HG02840 (cell line): ENCODE measurements around the gene GRIP1.

Source experiments
- ATAC-seq: cut with Tn5 transposase; IDR thresholded peaks from one replicate; pipeline ENCODE4 v1.9.1; 2021; ENCODE audit warnings: mild to moderate bottlenecking, moderate library complexity, moderate number of reproducible peaks; ENCODE audit not compliant: unreplicated experiment, low FRiP score

Gene GRIP1

DNA sequence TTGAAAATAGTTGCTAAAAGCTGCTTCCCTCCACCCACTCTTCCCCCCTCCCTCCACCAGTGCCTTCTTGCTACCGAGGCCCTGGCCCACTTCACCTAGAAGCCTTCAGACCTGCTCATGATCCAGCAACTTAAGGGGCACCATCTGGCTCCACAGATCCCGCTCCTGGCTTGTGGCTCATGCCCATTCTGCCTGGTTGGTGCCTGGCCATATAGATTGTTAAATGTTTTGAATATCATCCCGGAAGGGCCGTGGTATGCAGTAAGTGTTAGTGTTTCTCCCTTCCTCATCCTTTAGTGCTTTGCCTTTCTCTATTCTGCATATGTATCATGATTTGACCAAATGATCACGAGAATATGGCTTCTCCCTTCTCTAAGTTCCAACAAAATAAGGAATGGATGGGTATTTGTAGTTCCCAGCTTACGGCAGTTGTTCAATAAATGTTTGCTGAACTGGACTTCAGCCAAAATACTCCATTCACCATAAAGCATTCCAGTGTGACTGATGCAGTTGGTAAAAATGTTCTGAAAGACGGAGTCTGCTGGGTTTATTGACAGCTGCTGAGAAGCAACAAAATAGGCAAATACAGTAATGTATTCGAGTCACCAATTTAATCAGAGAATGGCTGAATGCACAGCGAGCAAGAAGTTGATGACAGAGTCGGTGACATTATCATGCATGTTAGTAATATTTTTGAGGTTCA lies 30.7 kb downstream of the GRIP1 start:
- ATAC-seq: no peak

DNA sequence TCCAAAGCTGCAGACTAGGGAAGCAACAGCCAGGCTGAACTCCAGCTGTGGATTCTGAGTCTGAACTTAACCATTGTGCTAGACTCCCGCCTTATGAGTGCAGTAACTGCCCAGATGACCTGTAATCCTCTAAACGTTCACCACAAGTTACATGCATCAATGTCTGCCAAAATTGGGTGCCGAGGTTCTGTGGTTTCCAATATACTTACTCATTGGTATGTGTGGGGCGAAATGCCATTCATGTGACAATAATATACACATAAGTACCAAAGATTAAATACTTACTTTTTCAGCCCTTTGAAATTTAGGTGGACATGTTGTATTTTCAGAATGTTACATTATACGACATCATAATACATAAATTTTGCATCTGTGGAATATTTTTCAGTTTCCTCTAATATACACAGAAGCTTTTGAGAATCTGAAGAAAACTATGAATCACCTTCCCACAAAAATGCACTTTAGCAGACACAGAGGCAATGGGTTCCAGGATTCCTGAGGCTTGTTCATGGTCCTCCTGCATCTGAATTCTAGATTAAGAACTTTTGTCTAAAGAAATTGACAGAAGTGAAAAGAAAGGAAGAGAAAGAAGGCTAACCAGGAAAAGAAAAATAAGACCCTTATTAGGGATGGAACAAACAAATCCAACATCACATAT lies 31.7 kb downstream of the GRIP1 start:
- no peak for ATAC-seq

DNA sequence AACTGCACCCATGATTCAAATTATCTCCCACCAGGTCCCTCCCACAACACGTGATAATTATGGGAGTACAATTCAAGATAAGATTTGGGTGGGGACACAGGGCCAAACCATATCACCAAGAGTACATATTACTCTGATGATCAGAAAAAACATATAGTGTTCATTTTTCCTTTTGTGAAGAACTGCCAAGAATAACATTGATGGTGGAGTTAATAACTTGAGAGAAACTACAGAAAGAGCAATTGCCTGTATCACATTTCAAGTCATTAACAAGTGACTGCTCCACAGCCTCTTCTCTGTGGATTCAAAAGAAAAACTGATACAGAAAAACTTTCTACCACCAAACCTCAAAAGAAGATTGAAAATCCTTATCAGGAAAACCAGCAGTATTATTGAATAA lies 34.7 kb downstream of the GRIP1 start:
- no peak for ATAC-seq

DNA sequence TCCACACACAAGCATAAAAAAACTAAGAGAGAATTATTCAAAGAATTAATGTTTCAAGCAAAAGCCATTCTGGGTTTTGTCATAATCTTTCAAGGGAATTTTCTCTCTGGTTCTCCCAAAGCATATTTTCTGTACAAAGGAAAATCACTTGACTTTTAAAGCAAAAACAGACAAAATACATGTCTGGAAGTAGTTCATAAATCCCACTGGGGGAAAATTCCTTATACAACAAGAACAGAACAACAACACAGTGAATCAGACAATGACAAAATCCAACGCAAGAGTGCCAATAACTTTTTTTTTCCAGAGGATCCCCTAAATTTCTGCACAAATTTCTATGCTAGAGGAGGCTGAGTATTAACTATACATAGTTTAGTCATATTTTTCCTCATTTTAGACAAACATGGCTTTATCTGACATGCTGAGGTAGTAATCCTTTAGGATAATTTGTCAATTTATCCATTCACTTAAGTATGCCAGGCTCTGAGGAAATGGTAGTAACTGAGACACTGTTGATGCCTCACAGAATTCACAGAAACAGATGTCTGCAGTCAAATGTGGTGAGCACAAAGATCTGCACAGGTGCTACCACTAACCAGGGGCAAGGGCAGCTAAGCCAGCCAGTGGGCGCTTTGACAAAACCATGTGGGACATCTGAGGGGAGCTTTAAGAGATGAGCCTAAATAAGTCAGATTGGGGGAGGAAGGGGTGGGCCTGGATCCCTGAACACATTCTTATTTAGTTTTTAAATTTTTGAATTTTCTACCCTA lies 38.0 kb downstream of the GRIP1 start:
- ATAC-seq: no peak

DNA sequence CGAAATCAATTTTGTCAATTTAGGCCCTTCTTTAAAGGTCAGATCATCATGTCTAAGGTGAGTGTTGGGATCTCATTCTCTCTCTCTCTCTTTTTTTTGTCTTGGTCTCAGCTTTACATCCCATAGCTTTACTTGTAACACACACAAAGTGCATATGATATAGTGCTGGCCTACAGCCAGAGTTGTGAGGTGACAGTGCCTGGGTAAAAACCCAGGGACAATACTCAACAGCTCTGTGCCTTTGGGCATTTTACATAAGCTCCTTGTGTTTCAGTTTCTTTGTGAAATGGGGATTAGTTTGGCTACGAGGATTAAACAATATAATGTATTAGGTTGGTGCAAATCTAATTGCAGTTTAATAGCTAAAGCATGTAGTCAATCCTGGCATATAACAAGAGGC lies 40.2 kb downstream of the GRIP1 start:
- no peak for ATAC-seq

DNA sequence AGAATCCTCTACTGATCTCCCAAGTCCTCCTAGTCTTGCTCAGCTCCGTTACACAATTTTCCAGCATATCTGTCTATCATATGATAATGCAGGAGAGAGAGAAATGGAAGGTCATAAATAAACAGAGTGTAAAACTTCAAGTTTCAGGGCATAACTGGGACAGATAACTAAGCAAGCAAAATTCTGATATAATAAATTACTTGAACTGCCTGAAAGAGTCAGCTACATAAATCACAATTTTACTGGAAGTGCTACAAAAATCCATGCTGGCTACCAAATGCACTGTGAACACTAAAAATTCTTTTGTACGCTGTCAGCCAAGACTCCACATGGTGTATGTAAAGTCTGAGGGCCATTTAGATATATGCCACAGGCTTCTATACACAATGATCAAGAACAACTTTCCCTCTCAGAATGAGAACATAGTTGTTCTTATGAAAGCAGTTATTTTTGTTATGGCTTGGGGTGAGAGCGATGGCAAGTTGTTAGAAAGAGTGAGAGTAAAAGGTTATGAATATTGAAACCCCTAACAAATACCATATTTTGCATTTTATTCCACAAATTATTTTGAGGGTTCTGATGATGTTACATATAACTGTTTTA lies 41.1 kb downstream of the GRIP1 start:
- ATAC-seq: no peak

DNA sequence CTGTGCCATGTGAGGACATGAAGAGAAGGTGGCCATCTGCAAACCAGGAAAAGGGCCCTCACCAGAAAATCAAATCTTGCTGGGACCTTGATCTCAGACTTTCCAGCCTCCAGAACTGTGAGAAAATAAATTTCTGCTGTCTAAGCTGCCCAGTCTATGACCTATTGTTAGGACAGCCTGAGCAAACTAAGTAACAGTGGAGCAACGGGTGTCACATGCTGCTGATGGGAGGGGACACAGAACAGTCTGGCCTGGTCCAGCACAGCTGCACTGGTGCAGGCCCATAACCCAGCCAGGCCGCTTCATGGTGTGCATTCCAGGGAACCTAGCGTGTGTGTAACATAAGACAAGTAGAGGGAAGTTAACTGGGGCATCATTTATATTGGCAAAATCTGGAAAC lies 42.1 kb downstream of the GRIP1 start:
- no peak for ATAC-seq

DNA sequence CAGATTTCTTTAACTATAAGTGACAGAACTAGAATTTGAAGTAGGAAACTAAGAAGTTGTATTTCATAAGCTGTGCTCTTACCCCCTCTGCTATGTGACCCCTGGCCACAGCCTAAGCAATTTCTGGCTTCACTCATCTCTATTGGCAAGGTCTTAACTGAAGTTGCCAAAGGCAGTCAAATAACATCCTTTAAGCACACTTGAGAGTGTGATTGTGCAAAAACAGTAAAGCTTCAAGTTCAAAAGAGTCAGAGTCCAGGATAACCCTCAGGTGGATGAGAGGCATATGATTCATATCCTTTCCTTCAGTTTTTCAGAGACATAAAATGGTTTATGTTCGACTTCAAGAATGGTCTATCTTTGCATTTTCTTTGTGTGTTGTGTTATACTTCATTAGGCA lies 45.2 kb downstream of the GRIP1 start:
- ATAC-seq: no peak

DNA sequence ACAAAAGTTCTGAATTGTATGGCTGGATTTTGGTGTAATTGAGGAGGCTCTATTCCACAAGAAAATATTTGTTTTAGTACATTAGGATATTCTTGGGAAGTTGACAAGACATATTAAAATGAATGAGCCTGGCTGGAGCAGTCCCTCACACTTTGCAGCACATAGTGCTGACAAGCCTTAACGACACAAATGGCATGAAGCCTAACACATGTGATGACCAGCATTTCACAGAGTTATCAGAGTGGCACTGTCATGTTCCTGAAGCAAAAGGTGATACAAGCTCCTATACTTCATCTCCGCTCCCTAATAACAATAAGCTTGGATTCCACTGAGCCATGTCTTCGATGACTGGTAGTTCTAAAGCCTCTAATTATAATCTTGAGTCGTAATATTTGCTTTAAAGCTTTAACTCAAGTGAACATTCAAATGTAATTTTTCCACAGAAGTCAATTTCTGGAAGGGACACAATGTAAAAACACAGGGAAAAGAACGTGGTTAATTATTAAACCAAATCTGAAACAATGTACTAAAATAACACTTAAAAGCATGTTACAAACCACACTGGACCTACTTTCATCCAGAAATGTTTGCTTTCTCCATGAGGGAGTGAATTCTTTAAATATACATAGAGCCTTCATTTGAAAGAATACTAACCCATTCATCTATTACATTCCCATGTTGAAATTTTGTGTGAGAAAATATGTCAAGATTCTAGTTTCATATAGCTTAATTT lies 49.6 kb downstream of the GRIP1 start:
- no peak for ATAC-seq

DNA sequence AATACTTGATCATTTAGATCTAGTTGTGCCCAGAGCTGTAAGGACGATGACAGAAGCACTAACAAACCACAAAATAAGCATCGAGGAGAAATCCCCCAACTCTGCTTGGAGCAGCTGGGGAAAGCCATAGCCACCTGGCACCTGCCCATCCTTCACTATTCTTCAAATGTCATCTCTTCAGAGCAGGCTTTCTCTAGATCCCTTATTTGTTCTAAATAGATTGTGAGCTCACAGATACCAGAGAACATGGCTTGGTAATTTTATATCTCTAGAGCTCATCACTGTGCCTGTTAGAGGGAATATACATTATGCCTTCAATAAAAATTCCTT lies 50.9 kb downstream of the GRIP1 start:
- ATAC-seq: no peak

DNA sequence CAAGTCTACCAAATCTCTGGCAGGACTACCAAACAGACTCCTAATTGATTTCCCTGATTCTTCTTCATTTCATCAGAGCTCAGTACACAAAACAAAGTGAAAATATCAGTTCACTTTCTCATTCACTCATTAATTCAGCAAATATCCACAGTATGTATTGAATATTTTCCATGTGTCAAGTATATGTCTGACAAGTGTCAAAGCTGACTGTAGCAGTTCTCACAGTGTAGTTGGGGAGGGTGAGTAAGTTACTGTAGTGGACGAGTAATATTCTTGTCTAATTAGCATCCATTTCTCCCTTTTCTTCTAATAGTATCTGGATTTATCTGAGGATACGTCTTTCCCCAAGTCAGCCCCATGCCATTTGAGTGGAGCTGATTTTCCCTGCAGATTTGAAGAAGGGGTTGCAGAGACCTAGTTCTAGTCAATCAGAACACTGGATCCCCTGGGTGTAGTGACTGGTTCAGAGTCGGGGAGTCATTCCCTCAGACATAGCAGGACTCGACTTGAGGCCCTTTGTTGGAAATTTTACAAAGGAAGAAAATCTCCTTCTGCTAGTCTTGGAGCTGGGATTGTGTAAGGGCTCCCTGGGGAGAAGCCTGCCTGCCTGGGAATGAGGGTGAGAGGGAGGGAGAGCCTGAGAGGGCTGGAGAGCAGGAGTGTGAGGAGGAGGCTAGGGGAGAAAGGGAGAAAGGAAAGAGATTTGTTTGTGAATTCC lies 51.4 kb downstream of the GRIP1 start:
- no peak for ATAC-seq

DNA sequence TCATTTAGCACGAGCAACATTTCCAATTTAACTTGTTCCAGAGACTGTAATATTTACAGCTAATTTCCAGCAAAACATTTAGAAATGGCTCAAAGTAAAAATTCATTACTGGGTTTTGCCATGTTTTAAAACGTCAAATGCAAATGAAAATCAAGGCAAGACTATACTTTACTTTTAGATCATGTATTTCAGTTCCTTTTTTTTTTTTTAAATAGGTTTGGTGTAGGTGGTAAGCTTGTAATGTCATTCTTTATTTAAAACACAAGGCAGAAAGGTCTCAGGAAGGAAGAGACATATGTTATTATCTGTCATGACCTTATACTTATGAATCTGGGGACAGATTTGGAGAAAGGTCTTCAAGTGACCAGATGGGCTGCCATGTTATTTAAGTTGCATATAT lies 54.1 kb downstream of the GRIP1 start:
- peak; percentile 52 for ATAC-seq

DNA sequence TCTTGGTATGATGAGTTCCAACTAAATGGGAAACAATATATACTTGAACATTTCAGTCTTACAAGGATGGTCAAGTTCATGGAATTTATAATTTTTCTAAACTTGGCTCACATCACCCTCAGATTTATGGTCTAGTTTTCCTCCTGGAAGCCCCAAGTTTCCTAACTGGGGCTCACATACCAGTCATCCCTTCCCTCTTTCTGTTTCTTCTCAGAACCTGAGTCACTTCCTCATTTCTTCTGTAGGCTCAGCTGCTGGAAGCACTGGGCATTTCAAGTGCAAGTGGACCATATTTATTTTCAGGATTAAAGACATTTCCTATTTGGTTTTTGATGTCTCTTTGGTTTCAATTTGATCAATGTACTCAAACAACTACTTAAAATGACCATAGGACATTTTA lies 55.4 kb downstream of the GRIP1 start:
- ATAC-seq: no peak

DNA sequence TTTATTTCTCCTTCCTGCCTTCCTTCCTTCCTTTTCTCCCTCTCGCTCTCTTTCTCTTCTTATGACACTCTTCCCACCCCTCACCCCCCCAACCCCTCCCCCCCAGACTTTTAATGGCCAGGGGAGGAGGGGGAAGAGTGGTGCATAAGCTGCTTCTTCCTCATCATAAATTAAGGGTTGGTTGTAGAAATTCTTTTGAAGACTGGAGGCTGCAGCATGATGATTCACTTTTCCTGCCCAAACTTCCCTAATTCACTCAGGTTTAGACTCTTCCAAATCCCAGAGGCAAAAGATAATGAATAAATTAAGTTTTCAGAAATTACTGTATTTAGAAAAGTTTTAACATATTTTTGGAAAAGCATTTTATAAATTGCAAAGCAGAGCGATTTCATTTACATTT lies 58.2 kb downstream of the GRIP1 start:
- ATAC-seq: no peak

DNA sequence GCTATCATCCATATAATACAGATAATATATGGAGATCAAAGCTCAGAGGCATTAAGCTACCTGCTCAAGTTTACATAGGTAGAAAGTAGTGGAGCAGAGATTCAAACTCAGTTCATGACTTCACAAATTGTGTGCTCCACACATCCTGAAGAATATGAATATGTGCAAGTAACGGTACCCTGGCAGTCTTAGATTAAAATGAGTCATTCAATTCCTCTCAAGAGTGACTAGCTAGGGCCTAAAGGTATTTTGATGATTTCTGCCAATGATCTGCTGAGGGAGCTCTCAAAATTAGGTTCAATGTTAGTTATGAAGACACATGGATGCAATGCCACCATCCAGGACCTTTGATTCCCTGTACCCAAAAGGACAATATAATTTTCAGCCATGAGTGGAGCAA lies 58.9 kb downstream of the GRIP1 start:
- ATAC-seq: no peak

DNA sequence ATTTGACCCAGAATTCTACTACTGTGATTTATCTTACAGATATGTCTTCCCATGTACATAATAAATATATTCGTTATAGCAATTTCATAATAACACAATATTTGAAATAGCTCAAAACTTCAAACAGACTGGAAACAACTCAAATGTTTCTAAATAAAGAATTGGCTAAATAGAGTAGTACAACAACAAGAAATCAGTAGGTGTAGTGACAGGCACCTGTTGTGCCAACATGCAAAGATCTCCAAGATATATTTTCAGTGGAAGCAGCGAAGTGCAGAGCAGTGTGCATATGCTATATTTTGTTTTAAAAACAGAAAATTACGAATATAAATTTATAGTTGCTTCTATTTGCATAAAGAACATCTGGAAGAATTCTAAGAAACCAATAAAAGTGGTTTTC lies 60.9 kb downstream of the GRIP1 start:
- ATAC-seq: no peak

DNA sequence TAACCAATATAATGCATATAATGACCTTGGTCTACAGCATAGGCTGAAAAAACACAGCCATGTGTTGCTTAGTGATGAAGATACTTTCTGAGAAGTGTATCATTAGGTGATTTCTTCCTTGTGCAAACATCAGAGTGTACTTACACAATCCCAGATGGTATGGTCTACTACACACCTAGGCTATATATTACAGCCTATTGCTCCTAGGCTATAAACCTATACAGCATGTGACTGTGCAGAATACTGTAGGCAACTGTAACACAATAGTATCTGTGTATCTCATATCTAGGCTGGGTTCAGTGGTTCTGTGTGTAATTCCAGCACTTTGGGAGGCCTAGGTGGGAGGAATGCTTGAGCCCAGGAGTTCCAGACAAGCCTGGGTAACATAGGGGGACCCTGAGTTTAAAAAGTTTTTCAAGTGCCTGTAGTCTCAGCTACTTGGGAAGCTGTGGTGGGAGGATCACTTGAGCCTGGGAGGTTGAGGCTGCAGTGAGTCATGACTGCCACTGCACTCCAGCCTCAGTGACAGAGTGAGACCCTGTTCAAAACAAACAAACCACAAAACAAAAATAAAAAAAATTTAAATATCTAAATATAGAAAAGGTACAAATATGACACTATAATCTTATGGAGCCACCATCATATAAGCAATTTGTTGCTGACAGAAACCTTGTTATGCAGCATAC lies 66.6 kb downstream of the GRIP1 start:
- no peak for ATAC-seq

DNA sequence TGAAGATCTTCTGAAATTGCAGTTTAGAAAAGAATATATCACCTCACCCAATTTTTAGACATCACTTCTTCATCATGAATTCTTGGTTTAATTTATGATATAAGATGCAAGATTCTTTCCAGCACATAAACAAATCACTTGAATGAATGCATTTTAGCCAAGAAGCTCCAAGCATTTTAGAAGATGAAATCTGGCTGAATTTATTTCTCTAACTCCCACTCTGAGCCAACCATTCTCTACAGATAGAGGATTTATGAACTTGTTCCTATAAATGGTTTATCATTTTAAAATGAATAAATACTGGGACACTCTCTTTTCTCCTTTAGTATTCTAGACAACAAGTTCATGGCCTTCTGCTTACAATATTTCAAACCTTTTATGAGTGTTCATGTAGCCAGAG lies 71.7 kb downstream of the GRIP1 start:
- no peak for ATAC-seq

DNA sequence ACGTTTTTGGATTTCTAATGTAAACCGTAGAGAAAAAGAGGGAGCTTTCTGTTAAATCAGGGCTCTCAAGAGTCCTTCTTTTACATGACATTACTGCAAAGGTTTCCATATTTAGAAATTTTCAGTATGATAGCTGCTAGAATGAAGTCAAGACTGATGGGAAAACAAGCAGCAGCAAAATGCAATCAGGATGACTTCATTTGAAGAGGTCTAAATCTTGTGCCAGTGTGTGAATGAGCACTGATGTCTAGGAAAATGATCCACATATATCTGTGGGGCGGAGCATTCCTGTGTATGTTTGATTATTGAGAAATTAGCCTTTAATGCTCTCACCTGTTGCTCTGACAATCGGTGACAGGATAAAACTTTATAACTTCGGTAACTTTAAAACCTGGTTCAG lies 73.6 kb downstream of the GRIP1 start:
- no peak for ATAC-seq
